ENCODE data around the gene RIIAD1. TPM values are rescaled to one million over a fixed set of nuclear protein-coding genes. Genes with fewer than 3 reads are reported as not detected.
"Not testable (repeated sequence)": the region's sequence is repeated elsewhere in the genome, so short reads cannot be mapped to it uniquely, and the experiment has no call there.

Gene RIIAD1
- total RNA-seq = 1 to 10 TPM in 1 of 4 donors, not detected in 3; 1.4 TPM

GRCh38 chr1:151720974-151721787 is at the start of gene RIIAD1:
Gene RIIAD1 (plus strand): TSS chr1:151721522. CDS start chr1:151721537, 15 bp downstream.
- Histone ChIP-seq H3K4me1 (peaks cover 0 to 60% (median 15%) of the 10 kb centered on the region in 3 donors), H3K27me3 (peaks cover 13% of the 10 kb centered on the region), H3K27ac (peak within 1 kb of the TSS; percentile 76 to 89 (median 84)), H3K9me3 (no peaks in the 10 kb centered on the region), H3K4me3 (peak within 1 kb of the TSS; percentile 52 to 58), H3K36me3 (no peaks in the 10 kb centered on the region)
- WGBS, 2 donors (ENCODE audit: low coverage in 1 of 2) = 10% methylated on average over 2 to 10 of the region's 44 CpGs
- TF ChIP-seq CTCF (IDR thresholded peaks at IDR 0.05) (peak in 1 of 4 experiments; percentile 21), POLR2A (IDR thresholded peaks at IDR 0.05) (no peak), POLR2AphosphoS5 (IDR thresholded peaks at IDR 0.05) (no peak)
- peak; percentile 83 for ATAC-seq

GRCh38 chr1:151673407-151673806 is 47.9 kb upstream of the RIIAD1 start:
- Histone ChIP-seq H3K36me3 (peaks cover 0 to 43% of the 10 kb centered on the region in 2 donors), H3K27ac (no peak overlapping the region), H3K4me3 (no peak overlapping the region), H3K9me3 (no peaks in the 10 kb centered on the region), H3K4me1 (no peaks in the 10 kb centered on the region), H3K27me3 (no peaks in the 10 kb centered on the region)
- ATAC-seq = no peak
- WGBS, 2 donors (ENCODE audit: low coverage in 1 of 2) = 56 to 80% methylated on average over 1 of the region's 1 CpG
- no peak for TF ChIP-seq POLR2A (IDR thresholded peaks at IDR 0.05)
- no peak for TF ChIP-seq POLR2AphosphoS5 (IDR thresholded peaks at IDR 0.05)
- no peak for TF ChIP-seq EP300 (IDR thresholded peaks at IDR 0.05)
- TF ChIP-seq CTCF (IDR thresholded peaks at IDR 0.05) = no peak

- H3K9me3 ChIP-seq = no peaks in the 10 kb centered on the region
- peak overlapping the region; percentile 64 to 75 (median 69) for H3K27ac ChIP-seq
- TF ChIP-seq POLR2AphosphoS5 (IDR thresholded peaks at IDR 0.05) (no peak), POLR2A (IDR thresholded peaks at IDR 0.05) (no peak), EP300 (IDR thresholded peaks at IDR 0.05) (no peak), CTCF (IDR thresholded peaks at IDR 0.05) (no peak)
- peaks cover 0 to 27% (median 4%) of the 10 kb centered on the region in 3 donors for H3K4me1 ChIP-seq
- ATAC-seq = no peak
- H3K36me3 ChIP-seq = peaks cover 0 to 29% of the 10 kb centered on the region in 2 donors
- no peak overlapping the region for H3K4me3 ChIP-seq
- 60 to 74% methylated on average over 3 to 4 of the region's 4 CpGs for whole genome bisulfite sequencing, 2 donors (ENCODE audit: low coverage in 1 of 2)
- H3K27me3 ChIP-seq = no peaks in the 10 kb centered on the region
Observed at GRCh38 chr1:151680391-151680790, 40.9 kb upstream of the RIIAD1 start.

GRCh38 chr1:151680826-151681225 is 40.5 kb upstream of the RIIAD1 start:
- Histone ChIP-seq H3K9me3 (no peaks in the 10 kb centered on the region), H3K27me3 (no peaks in the 10 kb centered on the region), H3K27ac (peak overlapping the region; percentile 64 to 75 (median 69)), H3K4me1 (peaks cover 0 to 27% (median 4%) of the 10 kb centered on the region in 3 donors), H3K36me3 (peaks cover 0 to 33% of the 10 kb centered on the region in 2 donors), H3K4me3 (no peak overlapping the region)
- 26 to 36% methylated on average over 3 of the region's 3 CpGs for WGBS, 2 donors (ENCODE audit: low coverage in 1 of 2)
- peak; percentile 83 for ATAC-seq
- TF ChIP-seq POLR2AphosphoS5 (IDR thresholded peaks at IDR 0.05) = peak; percentile 41
- no peak for TF ChIP-seq POLR2A (IDR thresholded peaks at IDR 0.05)

- peak overlapping the region in 2 of 4 donors; percentile 70 to 75 for H3K27ac ChIP-seq
- H3K36me3 ChIP-seq = peaks cover 0 to 42% of the 10 kb centered on the region in 2 donors
- no peaks in the 10 kb centered on the region for H3K27me3 ChIP-seq
- H3K4me3 ChIP-seq = no peak overlapping the region
- no peak for TF ChIP-seq POLR2AphosphoS5 (IDR thresholded peaks at IDR 0.05)
- TF ChIP-seq EP300 (IDR thresholded peaks at IDR 0.05) = no peak
- no peak for TF ChIP-seq CTCF (IDR thresholded peaks at IDR 0.05)
- TF ChIP-seq POLR2A (IDR thresholded peaks at IDR 0.05) = no peak
- H3K4me1 ChIP-seq = peaks cover 0 to 32% (median 4%) of the 10 kb centered on the region in 3 donors
- WGBS, 2 donors (ENCODE audit: low coverage in 1 of 2) = 65 to 87% methylated on average over 2 of the region's 2 CpGs
- H3K9me3 ChIP-seq = no peaks in the 10 kb centered on the region
- no peak for ATAC-seq
Observed at GRCh38 chr1:151681923-151682322, 39.4 kb upstream of the RIIAD1 start.

- 91 to 92% methylated on average over 5 to 6 of the region's 7 CpGs for WGBS, 2 donors (ENCODE audit: low coverage in 1 of 2)
- Histone ChIP-seq H3K36me3 (peaks cover 0 to 49% of the 10 kb centered on the region in 2 donors), H3K4me1 (peaks cover 0 to 39% (median 4%) of the 10 kb centered on the region in 3 donors), H3K27ac (peak overlapping the region in 1 of 4 donors; percentile 3)
- not testable (repeated sequence) for H3K27me3 ChIP-seq, H3K9me3 ChIP-seq, H3K4me3 ChIP-seq, ATAC-seq
Observed at GRCh38 chr1:151682901-151683300, 38.4 kb upstream of the RIIAD1 start.

All from gastroesophageal sphincter (tissue), 4 donors.